HEK293 (cell line): ENCODE data around the gene CHFR.

Source experiments
- KLF1 ChIP-seq: fragments of 450-650 bp; formaldehyde crosslinking; IDR thresholded peaks from 2 replicates; pipeline ENCODE4 v1.5.1; 2016; ENCODE audit warnings: missing biosample characterization, missing genetic modification characterization
- ZNF223 ChIP-seq: fragments of 450-650 bp; formaldehyde crosslinking; IDR thresholded peaks from 2 replicates; pipeline ENCODE4 v1.5.1; 2016; ENCODE audit warnings: missing biosample characterization, missing genetic modification characterization

CHFR gene

DNA sequence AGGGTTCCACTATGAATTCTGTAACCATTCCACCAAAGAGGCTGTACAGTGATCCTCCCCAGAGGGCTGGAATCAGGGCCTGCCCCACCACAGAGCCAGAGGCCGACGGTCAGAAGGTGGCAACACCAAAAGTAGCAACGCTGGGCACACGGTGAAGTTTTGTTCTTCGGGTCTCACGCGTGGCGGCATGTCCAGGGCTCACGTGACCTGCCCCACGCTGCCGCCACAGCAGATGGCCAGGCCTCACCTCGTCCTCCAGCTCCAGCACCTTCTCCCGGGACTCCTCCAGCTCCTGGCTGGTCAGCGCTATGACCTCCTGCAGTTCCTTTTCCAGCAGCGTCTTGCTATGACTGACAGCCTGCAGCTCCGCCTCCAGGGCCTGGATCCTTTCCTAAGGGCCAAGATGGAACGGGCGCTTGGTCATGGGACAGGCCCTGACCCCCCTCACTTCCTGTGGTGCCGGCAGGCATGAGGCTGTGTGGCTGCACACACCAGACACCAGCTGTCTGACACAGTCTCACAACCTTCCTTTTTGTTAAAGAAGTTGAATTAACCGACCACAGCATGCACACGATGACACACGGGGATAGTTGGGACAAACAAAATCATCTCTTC lies 103.4 kb downstream of the CHFR start (continued):
- TF ChIP-seq KLF1 (tag by site-specific recombination): no peak
- TF ChIP-seq ZNF223: no peak
